GM12874 (cell line): ENCODE measurements around the gene SBF1.

ENCODE experiments used
- CTCF ChIP-seq: IDR thresholded peaks from 2 replicates; pipeline ENCODE4 v1.5.1; 2011; ENCODE audit warnings: low read depth, mild to moderate bottlenecking, control low read depth, low read length, moderate library complexity; ENCODE audit not compliant: insufficient read depth

Gene SBF1

GRCh38 chr22:50423956-50424355, 50.9 kb downstream of the SBF1 start:
- TF ChIP-seq CTCF: no peak

- no peak for TF ChIP-seq CTCF
Measured at GRCh38 chr22:50422961-50423815, 51.6 kb downstream of the SBF1 start.

- TF ChIP-seq CTCF: no peak
Measured at GRCh38 chr22:50422046-50422445, 52.8 kb downstream of the SBF1 start.

GRCh38 chr22:50420581-50420980, 54.3 kb downstream of the SBF1 start:
- TF ChIP-seq CTCF: no peak

GRCh38 chr22:50420015-50420414, 54.8 kb downstream of the SBF1 start:
- TF ChIP-seq CTCF: no peak

- no peak for TF ChIP-seq CTCF
Measured at GRCh38 chr22:50419116-50419515, 55.7 kb downstream of the SBF1 start.

- no peak for TF ChIP-seq CTCF
Measured at GRCh38 chr22:50418624-50419023, 56.2 kb downstream of the SBF1 start.
